ENCODE results near the gene MATN1.

MATN1 gene

DNA sequence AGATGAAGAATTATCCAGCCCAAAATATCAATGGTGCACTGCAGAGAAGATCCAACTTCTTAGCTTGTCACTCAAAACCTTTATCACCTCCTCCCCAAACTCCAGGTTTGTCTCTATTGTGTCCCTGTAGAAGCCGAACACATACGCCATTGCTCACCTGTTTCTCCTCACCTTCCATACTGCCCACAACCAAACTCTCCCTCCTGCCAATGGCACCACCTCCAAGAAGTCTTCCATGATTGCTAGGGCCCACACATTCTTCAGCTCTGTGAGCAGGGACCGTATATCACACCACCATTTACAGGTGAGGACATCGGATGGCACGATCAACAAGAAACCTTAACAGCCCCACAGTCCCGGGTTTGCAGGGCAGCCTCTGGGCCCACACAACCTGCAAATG lies 31.9 kb upstream of the MATN1 start:
- no peaks in the 10 kb centered on the region for H3K4me1 ChIP-seq
- TF ChIP-seq, protein P1, sequence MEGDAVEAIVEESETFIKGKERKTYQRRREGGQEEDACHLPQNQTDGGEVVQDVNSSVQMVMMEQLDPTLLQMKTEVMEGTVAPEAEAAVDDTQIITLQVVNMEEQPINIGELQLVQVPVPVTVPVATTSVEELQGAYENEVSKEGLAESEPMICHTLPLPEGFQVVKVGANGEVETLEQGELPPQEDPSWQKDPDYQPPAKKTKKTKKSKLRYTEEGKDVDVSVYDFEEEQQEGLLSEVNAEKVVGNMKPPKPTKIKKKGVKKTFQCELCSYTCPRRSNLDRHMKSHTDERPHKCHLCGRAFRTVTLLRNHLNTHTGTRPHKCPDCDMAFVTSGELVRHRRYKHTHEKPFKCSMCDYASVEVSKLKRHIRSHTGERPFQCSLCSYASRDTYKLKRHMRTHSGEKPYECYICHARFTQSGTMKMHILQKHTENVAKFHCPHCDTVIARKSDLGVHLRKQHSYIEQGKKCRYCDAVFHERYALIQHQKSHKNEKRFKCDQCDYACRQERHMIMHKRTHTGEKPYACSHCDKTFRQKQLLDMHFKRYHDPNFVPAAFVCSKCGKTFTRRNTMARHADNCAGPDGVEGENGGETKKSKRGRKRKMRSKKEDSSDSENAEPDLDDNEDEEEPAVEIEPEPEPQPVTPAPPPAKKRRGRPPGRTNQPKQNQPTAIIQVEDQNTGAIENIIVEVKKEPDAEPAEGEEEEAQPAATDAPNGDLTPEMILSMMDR (IDR thresholded peaks at IDR 0.05): no peak
- H3K36me3 ChIP-seq (ENCODE audit: control insufficient read depth, insufficient read depth, low read length): no peaks in the 10 kb centered on the region
- H2AFZ ChIP-seq: no peak overlapping the region
- no peaks in the 10 kb centered on the region for H3K79me2 ChIP-seq
- no peaks in the 10 kb centered on the region for H3K27me3 ChIP-seq (ENCODE audit: control insufficient read depth, insufficient read depth, low read length)
- H3K9me3 ChIP-seq (ENCODE audit: control insufficient read depth, low read length): no peaks in the 10 kb centered on the region
- no peak overlapping the region for H3K4me3 ChIP-seq (ENCODE audit: low read depth, low read length)
- H3K27ac ChIP-seq: no peak overlapping the region
- H3K4me2 ChIP-seq (ENCODE audit: low read length): no peak overlapping the region
- no peak overlapping the region for H3K9ac ChIP-seq

DNA sequence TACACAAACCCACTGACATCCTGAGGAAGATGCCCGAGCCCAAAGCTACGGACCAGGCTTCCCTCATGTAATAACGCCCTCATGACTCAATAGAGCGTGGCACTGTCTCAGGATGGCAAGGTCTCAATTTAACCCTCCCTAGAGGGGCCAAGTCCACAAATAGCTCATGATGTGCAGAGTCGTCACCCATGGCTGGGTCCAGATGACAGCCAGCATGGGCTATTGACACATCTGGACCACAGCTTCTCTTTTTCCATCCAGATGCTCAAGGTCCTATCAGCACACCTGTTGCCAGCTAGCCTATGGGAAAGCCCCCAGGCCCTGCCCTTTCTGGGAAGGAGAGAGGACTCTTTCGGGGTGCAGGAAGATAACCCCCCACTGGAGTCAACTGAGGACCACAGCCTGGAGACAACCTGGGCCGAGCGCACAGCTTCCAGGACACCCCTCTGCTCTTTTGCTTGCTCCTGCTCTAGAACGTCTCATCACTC lies 31.3 kb upstream of the MATN1 start:
- Histone ChIP-seq H3K27me3 (ENCODE audit: control insufficient read depth, insufficient read depth, low read length) (no peaks in the 10 kb centered on the region), H3K4me1 (no peaks in the 10 kb centered on the region), H2AFZ (no peak overlapping the region), H3K9me3 (ENCODE audit: control insufficient read depth, low read length) (no peaks in the 10 kb centered on the region), H3K4me2 (ENCODE audit: low read length) (no peak overlapping the region), H3K27ac (no peak overlapping the region), H3K79me2 (no peaks in the 10 kb centered on the region), H3K36me3 (ENCODE audit: control insufficient read depth, insufficient read depth, low read length) (no peaks in the 10 kb centered on the region), H3K9ac (no peak overlapping the region), H3K4me3 (ENCODE audit: low read depth, low read length) (no peak overlapping the region)
- TF ChIP-seq, protein P1 (IDR thresholded peaks at IDR 0.05): no peak

DNA sequence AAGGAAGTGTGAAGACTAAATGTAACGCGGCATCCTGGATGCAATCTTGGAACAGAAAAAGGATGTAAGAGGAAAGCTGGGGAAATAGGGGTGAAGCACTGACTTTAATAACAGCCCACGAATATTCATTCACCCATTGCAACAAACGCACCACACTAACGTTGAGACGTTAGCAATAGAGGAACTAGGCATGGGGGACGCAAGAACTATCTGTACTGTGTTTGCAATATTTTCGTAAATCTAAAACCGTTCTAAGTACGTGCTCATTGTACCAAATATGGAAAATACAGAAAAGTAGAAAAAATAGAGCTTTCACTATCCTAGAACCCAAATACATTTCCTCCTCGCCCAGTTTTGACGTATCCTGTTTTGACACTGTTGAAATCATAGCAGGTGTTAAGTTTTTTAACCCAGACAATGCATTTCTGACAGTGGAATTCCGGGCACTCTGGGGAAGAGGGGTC lies 30.3 kb upstream of the MATN1 start:
- H3K79me2 ChIP-seq: no peaks in the 10 kb centered on the region
- no peak overlapping the region for H3K4me3 ChIP-seq (ENCODE audit: low read depth, low read length)
- no peaks in the 10 kb centered on the region for H3K4me1 ChIP-seq
- TF ChIP-seq, protein P1 (IDR thresholded peaks at IDR 0.05): no peak
- H3K9me3 ChIP-seq (ENCODE audit: control insufficient read depth, low read length): no peaks in the 10 kb centered on the region
- H3K27ac ChIP-seq: no peak overlapping the region
- H3K9ac ChIP-seq: no peak overlapping the region
- no peak overlapping the region for H3K4me2 ChIP-seq (ENCODE audit: low read length)
- H3K36me3 ChIP-seq (ENCODE audit: control insufficient read depth, insufficient read depth, low read length): no peaks in the 10 kb centered on the region
- no peak overlapping the region for H2AFZ ChIP-seq
- no peaks in the 10 kb centered on the region for H3K27me3 ChIP-seq (ENCODE audit: control insufficient read depth, insufficient read depth, low read length)

- Histone ChIP-seq H3K4me2 (ENCODE audit: low read length) (no peak overlapping the region), H3K9me3 (ENCODE audit: control insufficient read depth, low read length) (no peaks in the 10 kb centered on the region), H3K79me2 (no peaks in the 10 kb centered on the region), H3K27ac (no peak overlapping the region), H3K4me3 (ENCODE audit: low read depth, low read length) (no peak overlapping the region), H3K4me1 (no peaks in the 10 kb centered on the region), H2AFZ (no peak overlapping the region), H3K9ac (no peak overlapping the region), H3K27me3 (ENCODE audit: control insufficient read depth, insufficient read depth, low read length) (no peaks in the 10 kb centered on the region), H3K36me3 (ENCODE audit: control insufficient read depth, insufficient read depth, low read length) (no peaks in the 10 kb centered on the region)
- TF ChIP-seq, protein P1 (IDR thresholded peaks at IDR 0.05): no peak
Measured at GRCh38 chr1:30753118-30753517, 29.7 kb upstream of the MATN1 start.

GRCh38 chr1:30752651-30752908 lies 29.2 kb upstream of the MATN1 start:
- H3K4me2 ChIP-seq (ENCODE audit: low read length): no peak overlapping the region
- H2AFZ ChIP-seq: no peak overlapping the region
- no peaks in the 10 kb centered on the region for H3K79me2 ChIP-seq
- H3K27me3 ChIP-seq (ENCODE audit: control insufficient read depth, insufficient read depth, low read length): no peaks in the 10 kb centered on the region
- H3K36me3 ChIP-seq (ENCODE audit: control insufficient read depth, insufficient read depth, low read length): no peaks in the 10 kb centered on the region
- no peak overlapping the region for H3K4me3 ChIP-seq (ENCODE audit: low read depth, low read length)
- H3K9ac ChIP-seq: no peak overlapping the region
- H3K27ac ChIP-seq: no peak overlapping the region
- H3K4me1 ChIP-seq: no peaks in the 10 kb centered on the region
- TF ChIP-seq, protein P1 (IDR thresholded peaks at IDR 0.05): no peak
- no peaks in the 10 kb centered on the region for H3K9me3 ChIP-seq (ENCODE audit: control insufficient read depth, low read length)

Measured in parathyroid adenoma (tissue), 2 donors.